H9 (cell line): Measurements from ENCODE around the gene LRIT1. TPM values are rescaled to one million over a fixed set of nuclear protein-coding genes. Genes with fewer than 3 reads are reported as not detected.

Experiments used
- DNase-seq: peaks from one replicate; pipeline ENCODE4 v3.0.0-alpha.2; 2017
- H2AFZ ChIP-seq: one replicate; pipeline ENCODE4 v1.6.1; 2013; ENCODE audit warnings: mild to moderate bottlenecking, low read length, control low read depth, moderate library complexity
- H2AK5ac ChIP-seq: 2 replicates; pipeline ENCODE4 v1.6.1; 2013; ENCODE audit warnings: low read length, control low read depth, mixed read lengths; ENCODE audit not compliant: insufficient read length
- H2BK120ac ChIP-seq: one replicate; pipeline ENCODE4 v1.6.1; 2013; ENCODE audit warnings: low read depth, mild to moderate bottlenecking, low read length, control low read depth, inconsistent platforms; ENCODE audit not compliant: poor library complexity, severe bottlenecking
- H2BK12ac ChIP-seq: 2 replicates; pipeline ENCODE4 v1.6.1; 2013; ENCODE audit warnings: low read length, control low read depth, mixed read lengths, low read depth; ENCODE audit not compliant: insufficient read length
- H2BK15ac ChIP-seq: 2 replicates; pipeline ENCODE4 v1.6.1; 2013; ENCODE audit warnings: low read depth, low read length, control low read depth
- H2BK20ac ChIP-seq: one replicate; pipeline ENCODE4 v1.6.1; 2013; ENCODE audit warnings: low read depth, mild to moderate bottlenecking, low read length, control low read depth, inconsistent platforms; ENCODE audit not compliant: poor library complexity, severe bottlenecking
- H2BK5ac ChIP-seq: 2 replicates; pipeline ENCODE4 v1.6.1; 2013; ENCODE audit warnings: low read length, control low read depth, mixed read lengths; ENCODE audit not compliant: insufficient read length
- H3K14ac ChIP-seq: 2 replicates; pipeline ENCODE4 v1.6.1; 2013; ENCODE audit warnings: low read length, control low read depth; ENCODE audit not compliant: insufficient read depth
- H3K18ac ChIP-seq: 2 replicates; pipeline ENCODE4 v1.6.1; 2013; ENCODE audit warnings: low read depth, mild to moderate bottlenecking, mixed read lengths, low read length, control low read depth; ENCODE audit not compliant: insufficient read length
- H3K23ac ChIP-seq: 2 replicates; pipeline ENCODE4 v1.6.1; 2013; ENCODE audit warnings: low read length, control low read depth, mixed read lengths, low read depth; ENCODE audit not compliant: insufficient read length
- H3K23me2 ChIP-seq: 2 replicates; pipeline ENCODE4 v1.6.1; 2013; ENCODE audit warnings: low read depth, mild to moderate bottlenecking, mixed read lengths, low read length, control low read depth; ENCODE audit not compliant: insufficient read length, poor library complexity, severe bottlenecking
- H3K27ac ChIP-seq: 2 replicates; pipeline ENCODE4 v1.5.1; 2013; ENCODE audit warnings: low read length, control low read depth, mixed read lengths, low read depth; ENCODE audit not compliant: insufficient read length
- H3K27me3 ChIP-seq: 2 replicates; pipeline ENCODE4 v1.6.1; 2013; ENCODE audit warnings: low read length, control low read depth, inconsistent platforms; ENCODE audit not compliant: insufficient read depth
- H3K4ac ChIP-seq: 2 replicates; pipeline ENCODE4 v1.6.1; 2013; ENCODE audit warnings: low read depth, mild to moderate bottlenecking, control low read depth, inconsistent platforms, low read length, moderate library complexity
- H3K4me1 ChIP-seq: 2 replicates; pipeline ENCODE4 v1.6.1; 2013; ENCODE audit warnings: low read length, control low read depth, inconsistent platforms; ENCODE audit not compliant: insufficient read depth
- H3K4me2 ChIP-seq: 2 replicates; pipeline ENCODE4 v1.6.1; 2013; ENCODE audit warnings: low read length, control low read depth, mixed read lengths; ENCODE audit not compliant: insufficient read length, insufficient read depth
- H3K56ac ChIP-seq: 2 replicates; pipeline ENCODE4 v1.6.1; 2013; ENCODE audit warnings: low read depth, mild to moderate bottlenecking, mixed read lengths, low read length, control low read depth; ENCODE audit not compliant: insufficient read length
- H3K79me1 ChIP-seq: 2 replicates; pipeline ENCODE4 v1.6.1; 2013; ENCODE audit warnings: low read depth, mild to moderate bottlenecking, moderate library complexity, low read length, control low read depth, inconsistent platforms; ENCODE audit not compliant: insufficient read depth, poor library complexity, severe bottlenecking
- H3K79me2 ChIP-seq: 2 replicates; pipeline ENCODE4 v1.6.1; 2013; ENCODE audit warnings: low read length, control low read depth, inconsistent platforms; ENCODE audit not compliant: insufficient read depth
- H3K9ac ChIP-seq: 2 replicates; pipeline ENCODE4 v1.6.1; 2013; ENCODE audit warnings: low read length, control low read depth, mixed read lengths; ENCODE audit not compliant: insufficient read length; ENCODE audit errors: extremely low read depth
- H3K9me3 ChIP-seq: one replicate; pipeline ENCODE4 v1.6.1; 2013; ENCODE audit warnings: low read depth, low read length, inconsistent platforms; ENCODE audit not compliant: control insufficient read depth
- H3T11ph ChIP-seq: one replicate; pipeline ENCODE4 v1.6.1; 2013; ENCODE audit warnings: mild to moderate bottlenecking, low read length, control low read depth, inconsistent platforms
- H4K20me1 ChIP-seq: one replicate; pipeline ENCODE4 v1.6.1; 2013; ENCODE audit not compliant: control insufficient read depth, insufficient read length, insufficient read depth
- H4K5ac ChIP-seq: 2 replicates; pipeline ENCODE4 v1.6.1; 2013; ENCODE audit warnings: low read depth, mild to moderate bottlenecking, mixed read lengths, low read length, control low read depth; ENCODE audit not compliant: insufficient read length
- H4K8ac ChIP-seq: replicated peaks from 2 replicates; pipeline ENCODE4 v1.6.1; 2013; ENCODE audit warnings: low read length, control low read depth, mixed read lengths, low read depth; ENCODE audit not compliant: insufficient read length
- H4K91ac ChIP-seq: 2 replicates; pipeline ENCODE4 v1.6.1; 2013; ENCODE audit warnings: low read depth, mild to moderate bottlenecking, moderate library complexity, mixed read lengths, low read length, control low read depth; ENCODE audit not compliant: insufficient read length
- H3K27ac Mint-ChIP-seq, 3 experiments: 2 replicates in 2 of 3; 3 replicates in 1 of 3; pipeline ENCODE4 v1.8.0; 2020 to 2021; ENCODE audit warnings: mixed read lengths in 3 of 3, mild to moderate bottlenecking in 1 of 3, moderate library complexity in 1 of 3
- H3K27me3 Mint-ChIP-seq: 2 replicates; pipeline ENCODE4 v1.8.0; 2021; ENCODE audit warnings: low read depth, mild to moderate bottlenecking, moderate library complexity, mixed read lengths
- H3K36me3 Mint-ChIP-seq, 3 experiments: 2 replicates in 2 of 3; 3 replicates in 1 of 3; pipeline ENCODE4 v1.8.0; 2020 to 2021; ENCODE audit warnings: low read depth in 3 of 3, mixed read lengths in 3 of 3; ENCODE audit not compliant: insufficient read depth in 1 of 3
- H3K4me1 Mint-ChIP-seq, 2 experiments: 2 replicates each; pipeline ENCODE4 v1.8.0; 2020; ENCODE audit warnings: mixed read lengths in 2 of 2
- H3K4me3 Mint-ChIP-seq, 2 experiments: 2 replicates in 1 of 2; 3 replicates in 1 of 2; pipeline ENCODE4 v1.8.0; 2020 to 2021; ENCODE audit warnings: mild to moderate bottlenecking in 2 of 2, mixed read lengths in 2 of 2, moderate library complexity in 1 of 2
- H3K9me3 Mint-ChIP-seq, 2 experiments: 2 replicates in 1 of 2; 3 replicates in 1 of 2; pipeline ENCODE4 v1.8.0; 2020; ENCODE audit warnings: mild to moderate bottlenecking in 2 of 2, mixed read lengths in 2 of 2, moderate library complexity in 1 of 2
- CTCF ChIP-seq: fragments of 200-600 bp; sonication (generic); conservative IDR thresholded peaks from 3 replicates; pipeline ENCODE4 v1.8.0; 2021; ENCODE audit warnings: antibody characterized with exemption, mild to moderate bottlenecking
- WGBS: extraction: QIAGEN DNeasy Blood & Tissue Kit; methylation state at CpG from one replicate; pipeline ENCODE4 v1.1.7; 2013; ENCODE audit warnings: missing lambda C conversion rate, low lambda C conversion rate, mixed read lengths; ENCODE audit not compliant: insufficient read length; ENCODE audit errors: extremely low coverage; 5-methylcytosine and 5-hydroxymethylcytosine counted together
- total RNA-seq: library from RNA; stranded (reverse); gene quantifications from 2 replicates; pipeline ENCODE4 v1.2.1, GENCODE V29; 2021

LRIT1 gene
- total RNA-seq, 1 experiment from 2014 or later: not detected

GRCh38 chr10:84221916-84222315 is 19.4 kb downstream of the LRIT1 start:
- Histone ChIP-seq H3K4me1 (no peaks in the 10 kb centered on the region), H3K23ac (no peak overlapping the region), H3K56ac (no peak overlapping the region), H4K91ac (no peak overlapping the region), H3K79me1 (no peaks in the 10 kb centered on the region), H3K79me2 (no peaks in the 10 kb centered on the region), H3K27me3 (no peaks in the 10 kb centered on the region), H2BK15ac (no peak overlapping the region), H2BK120ac (no peak overlapping the region), H3K23me2 (no peaks in the 10 kb centered on the region), H3K9me3 (no peaks in the 10 kb centered on the region), H4K5ac (no peak overlapping the region), H4K8ac (no peak overlapping the region), H2BK12ac (no peak overlapping the region), H3K14ac (no peak overlapping the region), H3K18ac (no peak overlapping the region), H2BK5ac (no peak overlapping the region), H2BK20ac (no peak overlapping the region), H3K9ac (no peak overlapping the region), H4K20me1 (no peaks in the 10 kb centered on the region), H2AK5ac (no peak overlapping the region), H3K4me2 (no peak overlapping the region), H2AFZ (no peak overlapping the region), H3K4ac (no peak overlapping the region), H3T11ph (no peak overlapping the region), H3K27ac (no peak overlapping the region)
- DNase-seq: no peak
- no peaks in the 10 kb centered on the region; a peak in 1 of 7 replicates for H3K36me3 Mint-ChIP-seq
- no peak overlapping the region for H3K27ac Mint-ChIP-seq
- WGBS: no CpG with 5 or more reads among the region's 8 CpGs
- TF ChIP-seq CTCF: no peak
- H3K4me3 Mint-ChIP-seq: no peak overlapping the region
- peaks cover 36% of the 10 kb centered on the region for H3K27me3 Mint-ChIP-seq
- H3K9me3 Mint-ChIP-seq: no peaks in the 10 kb centered on the region
- no peaks in the 10 kb centered on the region for H3K4me1 Mint-ChIP-seq
